NCI-H128 (cell line): ENCODE results near the gene RPL37.
"Not testable (repeated sequence)": the region's sequence is repeated elsewhere in the genome, so short reads cannot be mapped to it uniquely, and the experiment has no call there.

Experiments
- DNase-seq: peaks from one replicate; lab custom pipeline; 2025; ENCODE audit not compliant: unreplicated experiment; lab: John Stamatoyannopoulos, UW

RPL37 gene

DNA sequence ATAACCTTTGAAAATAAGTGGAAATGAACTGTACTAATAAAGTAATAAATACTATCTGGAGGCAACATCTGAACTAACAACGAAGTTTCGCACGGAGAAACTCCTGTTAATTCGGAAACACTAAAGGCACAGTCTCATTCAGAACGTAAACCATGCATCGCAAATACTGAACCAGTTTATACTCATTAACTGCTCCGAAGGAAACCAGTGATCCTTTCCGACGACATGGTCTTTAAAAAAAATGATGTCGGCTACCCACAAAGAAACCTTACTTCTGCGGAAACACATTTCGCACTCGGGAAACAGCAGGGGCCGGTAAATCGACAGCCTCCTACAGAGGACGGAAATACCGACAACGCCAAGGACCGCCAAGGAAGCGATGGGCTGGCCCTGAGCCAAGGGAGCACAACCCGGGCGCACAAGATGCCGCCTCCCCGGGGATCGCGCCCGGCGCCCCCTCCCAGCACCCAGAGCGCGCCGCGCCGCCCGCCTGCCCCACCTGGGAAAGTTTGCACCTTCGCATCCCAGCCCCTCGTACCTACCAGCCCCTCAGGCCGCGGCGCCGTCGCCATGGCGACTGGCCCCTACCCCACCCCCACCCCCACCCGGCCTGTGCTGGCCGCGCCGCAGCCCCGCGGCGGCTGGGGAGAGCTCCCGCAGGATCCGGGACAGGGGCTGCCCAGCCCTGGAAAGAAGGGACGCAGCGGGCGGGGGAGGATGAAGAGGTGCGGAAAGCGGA, 37.6 kb downstream of the RPL37 start:
- peak; percentile 27 for DNase-seq

- DNase-seq = no peak
Measured at GRCh38 chr5:40796487-40796889, 38.5 kb downstream of the RPL37 start.

- not testable (repeated sequence) for DNase-seq
Measured at GRCh38 chr5:40794877-40795276, 40.1 kb downstream of the RPL37 start.

DNA sequence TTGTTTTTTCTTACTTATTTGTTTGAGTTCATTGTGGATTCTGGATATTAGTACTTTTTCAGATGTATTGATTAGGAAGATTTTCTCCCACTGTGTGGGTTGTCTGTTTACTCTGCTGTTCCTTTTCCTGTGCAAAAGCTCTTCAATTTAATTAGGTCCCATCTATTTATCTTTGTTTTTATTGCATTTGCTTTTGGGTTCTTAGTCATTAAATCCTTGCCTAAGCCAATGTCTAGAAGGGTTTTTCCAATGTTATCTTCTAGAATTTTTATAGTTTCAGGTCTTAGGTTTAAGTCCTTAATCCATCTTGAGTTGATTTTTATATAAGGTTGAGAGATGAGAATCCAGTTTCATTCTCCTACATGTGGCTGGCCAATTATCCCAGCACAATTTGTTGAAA, 40.7 kb downstream of the RPL37 start:
- DNase-seq = not testable (repeated sequence)

DNA sequence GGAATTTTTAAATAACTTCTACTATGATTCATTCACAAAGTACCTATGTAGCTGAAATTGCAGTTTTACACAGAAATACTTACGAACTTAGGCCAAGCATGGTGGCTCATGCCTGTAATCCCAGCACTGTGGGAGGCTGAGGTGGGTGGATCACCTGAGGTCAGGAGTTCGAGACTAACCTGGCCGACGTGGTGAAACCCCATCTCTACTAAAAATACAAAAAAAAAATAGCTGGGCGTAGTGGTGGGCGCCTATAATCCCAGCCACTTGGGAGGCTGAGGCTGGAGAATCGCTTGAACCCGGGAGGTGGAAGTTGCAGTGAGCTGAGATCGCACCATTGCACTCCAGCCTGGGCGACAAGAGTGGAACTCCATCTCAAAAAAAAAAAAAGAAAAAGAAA, 42.3 kb downstream of the RPL37 start:
- not testable (repeated sequence) for DNase-seq

DNA sequence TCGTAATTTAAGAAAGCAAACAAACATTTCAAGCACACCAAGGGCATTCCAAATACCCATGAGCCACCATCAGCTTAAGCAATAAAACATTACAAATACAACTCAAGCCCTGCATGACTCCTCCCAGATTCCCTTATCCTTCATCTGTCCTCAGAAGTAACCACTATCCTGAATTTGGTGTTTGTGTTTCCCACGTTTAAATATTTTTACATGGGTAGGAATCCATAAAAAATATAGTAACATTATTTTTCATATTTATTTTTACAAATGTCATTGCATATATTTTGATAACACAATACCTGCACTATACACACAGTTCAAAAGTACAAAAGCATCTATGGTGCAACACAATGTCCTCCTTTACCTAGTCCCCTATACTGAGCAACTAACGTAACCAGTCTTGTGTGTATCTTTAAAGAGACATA, 43.3 kb downstream of the RPL37 start:
- DNase-seq = no peak

DNA sequence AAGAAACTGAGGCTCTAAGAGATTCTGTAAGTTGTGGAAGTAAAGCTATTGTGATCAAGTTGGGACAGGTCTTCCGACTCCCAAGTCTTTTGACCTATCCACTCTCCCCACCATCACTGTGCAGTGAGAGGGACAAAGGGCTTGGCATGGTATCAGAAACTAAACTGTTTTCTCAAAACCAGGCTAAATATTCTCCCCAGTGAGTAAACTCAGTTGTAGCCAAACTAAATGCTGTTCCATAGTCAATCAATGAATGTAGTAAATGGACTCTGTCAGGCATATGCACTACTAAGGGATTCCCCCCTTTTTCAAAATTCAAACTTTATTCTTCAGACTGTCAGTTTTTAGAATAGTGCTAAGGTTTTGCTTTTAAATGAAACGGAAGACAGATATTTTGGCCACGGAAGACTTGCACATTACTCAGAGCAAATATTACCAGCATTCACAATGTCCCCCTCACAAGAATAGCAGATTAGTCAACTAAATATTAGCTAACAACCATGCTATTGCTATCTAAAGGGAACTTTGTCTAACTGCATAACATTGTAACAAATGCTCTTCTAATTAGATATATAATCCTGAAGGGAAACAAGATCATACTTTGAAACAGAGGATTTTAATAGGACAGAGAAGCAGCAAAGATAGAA, 44.0 kb downstream of the RPL37 start:
- no peak for DNase-seq

DNA sequence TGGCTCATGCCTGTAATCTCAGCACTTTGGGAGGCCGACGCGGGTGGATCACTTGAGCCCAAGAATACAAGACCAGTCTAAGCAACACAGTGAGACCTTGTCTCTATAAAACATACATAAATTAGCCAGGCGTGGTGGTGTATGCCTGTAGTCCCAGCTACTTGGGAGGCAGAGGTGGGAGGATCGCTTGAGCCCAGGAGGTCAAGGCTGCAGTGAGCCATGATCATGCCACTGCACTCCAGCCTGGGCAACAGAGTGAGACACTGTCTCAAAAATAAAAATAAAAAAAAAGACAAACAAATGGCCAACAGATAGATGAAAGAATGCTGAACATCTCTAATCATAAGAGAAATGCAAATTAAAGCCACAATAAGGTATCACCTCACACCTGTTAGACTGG, 46.1 kb downstream of the RPL37 start:
- not testable (repeated sequence) for DNase-seq

DNA sequence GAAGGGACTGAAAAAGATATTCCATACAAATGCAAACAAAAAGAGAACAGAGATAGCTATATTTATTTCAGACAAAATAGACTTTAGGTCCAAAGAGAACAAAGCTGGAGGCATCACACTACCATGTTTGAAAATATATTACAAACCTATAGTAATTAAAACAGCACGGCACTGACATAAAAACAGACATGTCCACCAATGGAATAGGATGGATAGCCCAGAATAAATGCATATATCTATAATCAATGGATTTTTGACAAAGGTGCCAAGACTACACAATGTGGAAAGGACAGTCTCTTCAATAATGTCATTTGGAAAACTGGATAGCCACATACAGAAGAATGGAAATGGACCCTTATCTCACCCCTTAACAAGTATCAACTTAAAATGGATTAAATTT, 47.0 kb downstream of the RPL37 start:
- DNase-seq = no peak

GRCh38 chr5:40786664-40787063, 48.4 kb downstream of the RPL37 start:
- not testable (repeated sequence) for DNase-seq

DNA sequence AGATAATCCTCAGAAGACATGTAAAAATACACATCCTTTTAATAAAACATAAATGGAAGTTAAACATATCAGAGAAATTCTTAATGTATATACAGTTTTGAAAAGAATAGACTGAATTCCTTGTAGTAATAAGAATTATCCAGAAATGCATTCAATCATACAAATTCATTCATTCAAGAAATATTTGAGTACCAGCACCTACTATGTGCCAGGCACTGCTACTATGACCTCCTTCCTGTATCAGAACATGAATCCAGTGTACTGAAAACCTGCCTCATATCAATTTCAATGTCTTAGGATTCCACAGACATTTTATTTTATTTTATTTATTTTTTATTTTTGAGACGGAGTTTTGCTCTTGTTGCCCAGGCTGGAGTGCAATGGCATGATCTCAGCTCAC, 50.1 kb downstream of the RPL37 start:
- DNase-seq = no peak

- DNase-seq = no peak
Measured at GRCh38 chr5:40784027-40784653, 50.9 kb downstream of the RPL37 start.

GRCh38 chr5:40781843-40782409, 53.1 kb downstream of the RPL37 start:
- no peak for DNase-seq

DNA sequence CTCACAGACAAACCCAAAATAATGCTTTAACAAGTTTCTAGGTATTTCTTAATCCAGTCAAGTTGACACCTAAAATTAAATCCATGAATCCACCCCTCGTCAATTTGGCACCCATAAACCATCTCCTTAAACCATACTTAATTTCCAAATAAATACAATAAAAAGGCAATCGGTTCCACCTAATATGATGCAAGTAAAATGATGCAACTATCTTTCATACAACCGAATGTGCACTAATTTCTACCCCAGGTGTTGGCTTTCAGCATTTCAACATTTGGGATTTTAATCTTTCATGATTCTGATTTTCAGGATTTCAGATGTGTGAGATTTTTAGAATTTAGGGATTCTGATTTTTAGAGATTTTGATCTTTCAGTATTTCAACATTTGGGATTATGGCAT, 54.2 kb downstream of the RPL37 start:
- DNase-seq = no peak

GRCh38 chr5:40780199-40780598, 54.8 kb downstream of the RPL37 start:
- DNase-seq = no peak

- DNase-seq = no peak
Measured at GRCh38 chr5:40779561-40779960, 55.5 kb downstream of the RPL37 start.

DNA sequence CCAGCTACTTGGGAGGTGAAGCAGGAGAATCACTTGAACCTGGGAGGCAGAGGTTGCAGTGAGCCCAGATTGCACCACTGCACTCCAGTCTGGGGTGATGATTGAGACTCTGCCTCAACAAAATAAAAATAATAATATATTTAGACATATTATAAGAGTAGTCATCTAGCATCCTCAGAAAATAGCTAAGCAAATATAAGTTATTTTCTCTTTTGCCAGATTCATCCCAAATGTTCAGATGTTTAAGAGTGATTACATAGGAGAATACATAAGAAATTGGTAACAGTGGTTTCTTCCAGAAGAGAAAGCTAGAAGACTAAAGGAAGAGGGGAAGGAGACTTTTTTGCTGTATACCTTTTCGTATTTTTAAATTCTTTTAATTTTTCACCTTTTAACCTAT, 56.9 kb downstream of the RPL37 start:
- DNase-seq = no peak

GRCh38 chr5:40776658-40776977, 58.4 kb downstream of the RPL37 start:
- no peak for DNase-seq

DNA sequence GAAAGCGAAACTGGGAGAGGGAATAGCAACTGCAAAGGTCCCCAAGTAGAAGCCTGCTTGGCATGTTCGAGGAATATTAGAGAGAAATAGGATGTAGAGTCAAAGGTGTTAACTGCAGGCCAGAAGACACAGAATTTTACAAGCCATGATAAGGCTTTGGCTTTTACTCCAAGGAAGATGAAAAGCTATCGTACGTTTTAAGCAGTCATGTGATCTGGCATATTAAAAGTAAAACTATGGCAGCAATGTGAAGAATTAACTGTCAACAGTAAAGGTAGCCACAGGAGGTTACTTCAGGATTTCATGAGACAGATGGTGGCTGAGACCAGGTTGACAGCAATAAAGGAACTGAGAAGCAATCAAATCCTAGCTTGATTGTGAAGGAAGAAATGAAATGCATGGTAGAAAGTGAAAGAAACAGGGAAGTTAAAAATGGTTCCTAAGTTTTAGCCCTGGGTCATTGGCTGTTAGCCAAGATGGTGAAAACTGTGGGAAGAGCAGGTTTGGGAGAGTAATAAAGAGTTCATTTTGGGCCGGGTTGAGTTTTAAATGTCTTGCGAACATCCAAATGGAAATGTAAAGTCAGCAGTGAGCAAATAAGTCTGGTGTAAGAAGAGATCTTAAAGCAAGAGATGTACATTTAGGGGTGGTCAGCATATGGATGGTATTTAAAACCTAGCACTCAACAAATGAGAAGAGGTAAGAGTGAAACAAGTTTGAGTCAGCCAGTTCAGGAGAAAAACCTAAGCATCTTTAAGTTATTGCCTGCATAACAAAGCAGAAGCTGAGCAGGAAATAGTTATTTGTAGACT, 59.0 kb downstream of the RPL37 start:
- no peak for DNase-seq
